ENCODE data around the gene ZC3H7B. TPM values are rescaled to one million over a fixed set of nuclear protein-coding genes. Genes with fewer than 3 reads are reported as not detected.

ZC3H7B gene
- total and polyA plus RNA-seq, 7 donors = 13.2 to 43.3 (median 24.3) TPM

- TF ChIP-seq POLR2A (IDR thresholded peaks at IDR 0.05) (no peak), POLR2AphosphoS5 (IDR thresholded peaks at IDR 0.05) (peak; percentile 67 to 82 (median 76)), CTCF (IDR thresholded peaks at IDR 0.05) (peak; percentile 92 to 99 (median 98)), EP300 (IDR thresholded peaks at IDR 0.05) (peak in 2 of 4 donors; percentile 68 to 89)
Observed at GRCh38 chr22:41403532-41404318, 102.4 kb downstream of the ZC3H7B start.

GRCh38 chr22:41405588-41405987 is 104.3 kb downstream of the ZC3H7B start:
- DNase-seq = no peak
- Histone ChIP-seq H3K9me3 (no peaks in the 10 kb centered on the region), H3K36me3 (no peaks in the 10 kb centered on the region), H3K27me3 (no peaks in the 10 kb centered on the region), H3K4me1 (peaks cover 0 to 43% (median 34%) of the 10 kb centered on the region in 4 donors), H3K4me3 (no peak overlapping the region), H3K27ac (peak overlapping the region in 1 of 4 donors; percentile 23)
- WGBS, 2 donors = 68 to 88% methylated on average over 8 of the region's 8 CpGs
- no peak for TF ChIP-seq POLR2AphosphoS5 (IDR thresholded peaks at IDR 0.05)
- no peak for TF ChIP-seq POLR2A (IDR thresholded peaks at IDR 0.05)
- TF ChIP-seq CTCF (IDR thresholded peaks at IDR 0.05) = no peak
- no peak for TF ChIP-seq EP300 (IDR thresholded peaks at IDR 0.05)
- intact Hi-C loops (cut with DNase I) = loop anchor here (10.0 kb wide), 1 partner anchor 189 kb away; no protein-coding TSS in a partner anchor

More at GRCh38 chr22:41403532-41404318, 102.4 kb downstream of the ZC3H7B start:
- Histone ChIP-seq H3K27me3 (no peaks in the 10 kb centered on the region), H3K9me3 (no peaks in the 10 kb centered on the region), H3K27ac (peak overlapping the region; percentile 58 to 73 (median 70)), H3K36me3 (peaks cover 0 to 12% (median under 1%) of the 10 kb centered on the region in 4 donors), H3K4me1 (peaks cover 0 to 30% (median 22%) of the 10 kb centered on the region in 4 donors), H3K4me3 (no peak overlapping the region)
- intact Hi-C loops (cut with DNase I) = loop anchor here (2.0 to 10.0 kb wide), 4 partner anchors 21 to 191 kb away; partner anchors contain the start of gene TOB2
- 15 to 21% methylated on average over 18 of the region's 18 CpGs for WGBS, 2 donors
- peak; percentile 99 for DNase-seq

GRCh38 chr22:41406410-41406809 is 105.1 kb downstream of the ZC3H7B start:
- Histone ChIP-seq H3K4me1 (peaks cover 0 to 51% (median 42%) of the 10 kb centered on the region in 4 donors), H3K9me3 (no peaks in the 10 kb centered on the region), H3K36me3 (no peaks in the 10 kb centered on the region), H3K4me3 (no peak overlapping the region), H3K27me3 (no peaks in the 10 kb centered on the region), H3K27ac (peak overlapping the region in 2 of 4 donors; percentile 17 to 25)
- intact Hi-C loops (cut with DNase I) = loop anchor here (10.0 kb wide), 1 partner anchor 188 kb away; no protein-coding TSS in a partner anchor
- TF ChIP-seq POLR2A (IDR thresholded peaks at IDR 0.05) = no peak
- TF ChIP-seq POLR2AphosphoS5 (IDR thresholded peaks at IDR 0.05) = no peak
- TF ChIP-seq EP300 (IDR thresholded peaks at IDR 0.05) = no peak
- TF ChIP-seq CTCF (IDR thresholded peaks at IDR 0.05) = no peak
- DNase-seq = no peak

DNA sequence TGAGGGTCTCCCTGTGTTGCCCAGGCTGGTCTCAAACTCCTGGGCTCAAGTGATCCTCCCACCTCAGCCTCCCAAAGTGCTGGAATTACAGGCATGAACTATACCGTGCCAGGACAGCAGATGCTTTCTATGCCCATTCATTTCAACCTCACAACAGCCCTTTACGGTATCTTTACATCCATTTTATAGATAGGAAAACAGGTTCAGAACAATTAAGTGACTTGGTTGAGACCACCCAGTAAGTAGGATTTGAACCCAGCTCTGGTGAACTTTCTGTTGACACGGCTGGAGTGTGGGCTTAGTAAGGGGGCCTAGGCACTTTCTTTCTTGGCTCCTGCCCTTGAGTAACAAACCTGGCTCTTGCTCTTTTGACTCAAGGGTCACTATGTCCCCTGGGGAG is 106.1 kb downstream of the ZC3H7B start:
- no peak for DNase-seq
- intact Hi-C loops (cut with DNase I) = loop anchor here (10.0 kb wide), 1 partner anchor 187 kb away; no protein-coding TSS in a partner anchor
- Histone ChIP-seq H3K4me3 (no peak overlapping the region), H3K27me3 (no peaks in the 10 kb centered on the region), H3K4me1 (peaks cover 0 to 52% (median 43%) of the 10 kb centered on the region in 4 donors), H3K36me3 (no peaks in the 10 kb centered on the region), H3K27ac (peak overlapping the region in 2 of 4 donors; percentile 3 to 13), H3K9me3 (no peaks in the 10 kb centered on the region)
- TF ChIP-seq CTCF (IDR thresholded peaks at IDR 0.05) (no peak), POLR2AphosphoS5 (IDR thresholded peaks at IDR 0.05) (no peak), EP300 (IDR thresholded peaks at IDR 0.05) (no peak), POLR2A (IDR thresholded peaks at IDR 0.05) (no peak)
- 90 to 95% methylated on average over 3 of the region's 3 CpGs for WGBS, 2 donors
